HG02763 (cell line): ENCODE measurements around the gene IFNAR2.

Experiments used
- ATAC-seq: cut with Tn5 transposase; IDR thresholded peaks from one replicate; pipeline ENCODE4 v1.9.1; 2021; ENCODE audit warnings: mild to moderate bottlenecking, moderate library complexity; ENCODE audit not compliant: unreplicated experiment

IFNAR2 gene

GRCh38 chr21:33229784-33230544 is at the start of gene IFNAR2:
IFNAR2 (plus strand) TSS chr21:33229938; CDS start chr21:33241923, 11,985 bp downstream.
- peak; percentile 78 for ATAC-seq

GRCh38 chr21:33185852-33186251 is 43.9 kb upstream of the IFNAR2 start:
- ATAC-seq = no peak

- ATAC-seq = no peak
These were observed 42.5 kb upstream of the IFNAR2 start for GRCh38 chr21:33187276-33187675.

GRCh38 chr21:33189237-33189636 is 40.5 kb upstream of the IFNAR2 start:
- no peak for ATAC-seq

- ATAC-seq = no peak
These were observed 39.9 kb upstream of the IFNAR2 start for GRCh38 chr21:33189824-33190223.

- ATAC-seq = no peak
These were observed 32.8 kb upstream of the IFNAR2 start for GRCh38 chr21:33196941-33197374.

- no peak for ATAC-seq
These were observed 32.2 kb upstream of the IFNAR2 start for GRCh38 chr21:33197496-33197895.

GRCh38 chr21:33198346-33199099 is 31.2 kb upstream of the IFNAR2 start:
- ATAC-seq = no peak

- no peak for ATAC-seq
These were observed 30.7 kb upstream of the IFNAR2 start for GRCh38 chr21:33199100-33199464.

- peak; percentile 66 for ATAC-seq
These were observed 30.1 kb upstream of the IFNAR2 start for GRCh38 chr21:33199516-33200217.

- no peak for ATAC-seq
These were observed 27.8 kb upstream of the IFNAR2 start for GRCh38 chr21:33201956-33202355.

- ATAC-seq = no peak
These were observed 27.0 kb upstream of the IFNAR2 start for GRCh38 chr21:33202464-33203363.

- ATAC-seq = no peak
These were observed 26.4 kb upstream of the IFNAR2 start for GRCh38 chr21:33203371-33203724.

- no peak for ATAC-seq
These were observed 24.3 kb upstream of the IFNAR2 start for GRCh38 chr21:33205476-33205875.

GRCh38 chr21:33206771-33207281 is 22.9 kb upstream of the IFNAR2 start:
- no peak for ATAC-seq

GRCh38 chr21:33207449-33208149 is 22.1 kb upstream of the IFNAR2 start:
- no peak for ATAC-seq

- no peak for ATAC-seq
These were observed 21.2 kb upstream of the IFNAR2 start for GRCh38 chr21:33208534-33208933.

GRCh38 chr21:33211305-33211704 is 18.4 kb upstream of the IFNAR2 start:
- no peak for ATAC-seq

- no peak for ATAC-seq
These were observed 18.0 kb upstream of the IFNAR2 start for GRCh38 chr21:33211732-33212131.
